Activated CD8-positive, alpha-beta memory T cell treated with anti-CD3 and anti-CD28 coated beads, Interleukin-2, amount 10 ng/mL, durations not matched to agents 7 days and 5 days (primary cell): ENCODE measurements around the gene DDX49. TPM values are rescaled to one million over a fixed set of nuclear protein-coding genes. Genes with fewer than 3 reads are reported as not detected.
"Not testable (repeated sequence)": the region's sequence is repeated elsewhere in the genome, so short reads cannot be mapped to it uniquely, and the experiment has no call there.

ENCODE experiments used
- ATAC-seq: fragments of 150-1000 bp; cut with Tn5 transposase; one replicate; pipeline ENCODE4 v1.10.0; 2021; ENCODE audit warnings: moderate library complexity
- CTCF ChIA-PET: fragments of 350-600 bp; sonication (Branson Sonifier 250); formaldehyde crosslinking; loops from one replicate; lab custom pipeline; 2021; ENCODE audit warnings: antibody characterized with exemption; lab: Charles Lee
- DNase-seq: peaks from one replicate; pipeline ENCODE4 v3.0.0-alpha.2; 2020
- H3K27ac Mint-ChIP-seq: one replicate; pipeline ENCODE4 v1.8.0; 2021; ENCODE audit warnings: mild to moderate bottlenecking, mixed read lengths
- H3K27me3 Mint-ChIP-seq: one replicate; pipeline ENCODE4 v1.8.0; 2021; ENCODE audit warnings: mixed read lengths
- H3K36me3 Mint-ChIP-seq: one replicate; pipeline ENCODE4 v1.8.0; 2021; ENCODE audit warnings: mild to moderate bottlenecking, mixed read lengths
- H3K4me1 Mint-ChIP-seq: one replicate; pipeline ENCODE4 v1.8.0; 2021; ENCODE audit warnings: mixed read lengths
- H3K4me3 Mint-ChIP-seq: one replicate; pipeline ENCODE4 v1.8.0; 2021; ENCODE audit warnings: mild to moderate bottlenecking, moderate library complexity, mixed read lengths
- H3K9me3 Mint-ChIP-seq: one replicate; pipeline ENCODE4 v1.8.0; 2022; ENCODE audit warnings: low read depth, mixed read lengths
- total RNA-seq, 2 experiments: library from RNA; stranded (reverse); gene quantifications; one replicate each; pipeline ENCODE4 v1.2.3, GENCODE V29; 2021

The DDX49 gene
- total RNA-seq, 2 experiments from 2014 or later, result 48.2 to 56.4 TPM

DNA sequence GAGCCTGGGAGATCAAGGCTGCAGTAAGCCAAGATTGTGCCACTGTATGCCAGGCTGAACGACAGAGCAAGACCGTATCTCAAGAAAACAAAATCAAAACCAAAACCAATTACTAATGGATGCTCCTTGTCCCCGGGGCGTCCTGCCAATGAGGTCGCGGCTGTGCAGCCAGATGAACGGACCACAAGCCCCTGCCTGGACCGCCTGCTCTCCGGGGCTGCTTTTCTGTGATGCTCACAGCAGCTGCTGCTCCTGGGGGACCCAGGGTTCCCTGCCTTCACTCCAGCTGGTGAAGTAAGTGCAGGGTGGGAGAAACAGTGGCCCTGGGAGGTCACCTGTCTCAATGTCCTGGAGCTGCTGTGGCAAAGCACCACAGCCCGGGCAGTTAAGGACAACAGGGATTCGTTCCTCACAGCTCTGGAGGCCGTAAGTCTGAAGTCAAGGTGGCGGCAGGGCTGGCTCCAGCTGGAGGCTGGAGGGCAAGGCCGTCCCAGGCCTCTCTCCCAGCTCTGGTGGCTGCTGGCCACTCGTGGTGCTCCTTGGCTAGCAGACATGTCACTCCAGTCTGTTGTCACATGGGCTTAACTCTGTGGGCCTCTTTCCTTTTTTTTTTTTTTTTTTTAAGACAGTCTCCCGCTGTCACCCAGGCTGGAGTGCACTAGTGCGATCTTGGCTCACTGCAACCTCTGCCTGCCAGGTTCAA lies 10.4 kb upstream of the DDX49 start:
- peaks cover 7% of the 10 kb centered on the region for H3K36me3 Mint-ChIP-seq

DNA sequence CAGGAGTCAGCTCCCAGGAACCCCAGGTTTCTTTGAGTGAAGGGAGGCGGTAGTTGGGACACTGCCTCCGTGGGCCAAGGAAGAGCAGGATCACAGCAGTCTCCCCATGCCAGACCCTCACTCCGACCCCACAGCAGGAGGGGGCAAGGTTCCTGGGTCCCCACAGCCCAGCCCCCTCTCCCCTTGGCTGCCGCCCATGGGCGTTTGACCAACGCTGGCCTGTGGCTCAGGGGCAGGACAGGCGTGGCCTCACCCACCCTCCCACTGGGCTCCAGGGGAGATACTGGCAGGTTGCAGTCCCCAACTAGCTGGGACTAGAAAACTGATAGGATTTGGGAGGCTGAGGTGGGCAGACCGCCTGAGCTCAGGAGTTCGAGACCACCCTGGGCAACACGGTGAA lies 9.5 kb upstream of the DDX49 start:
- DNase-seq (no peak), ATAC-seq (no peak)
- peaks cover 7% of the 10 kb centered on the region for H3K36me3 Mint-ChIP-seq
- no peak overlapping the region for H3K27ac Mint-ChIP-seq
- peaks cover 1% of the 10 kb centered on the region for H3K4me1 Mint-ChIP-seq
- H3K27me3 Mint-ChIP-seq, result no peaks in the 10 kb centered on the region
- H3K9me3 Mint-ChIP-seq, result no peaks in the 10 kb centered on the region
- CTCF ChIA-PET, result no interaction called here
- no peak overlapping the region for H3K4me3 Mint-ChIP-seq

More for the DNA sequence above, 10.4 kb upstream of the DDX49 start:
- H3K4me3 Mint-ChIP-seq, result no peak overlapping the region
- H3K27ac Mint-ChIP-seq, result no peak overlapping the region
- ATAC-seq (no peak), DNase-seq (no peak)
- no peaks in the 10 kb centered on the region for H3K9me3 Mint-ChIP-seq
- CTCF ChIA-PET, result no interaction called here
- H3K27me3 Mint-ChIP-seq, result no peaks in the 10 kb centered on the region
- no peaks in the 10 kb centered on the region for H3K4me1 Mint-ChIP-seq

GRCh38 chr19:18910801-18911436 lies 8.6 kb upstream of the DDX49 start:
- no peak for ATAC-seq
- no peak overlapping the region for H3K27ac Mint-ChIP-seq
- H3K36me3 Mint-ChIP-seq, result peaks cover 11% of the 10 kb centered on the region
- no peak overlapping the region for H3K4me3 Mint-ChIP-seq
- H3K27me3 Mint-ChIP-seq, result no peaks in the 10 kb centered on the region
- CTCF ChIA-PET, result no interaction called here
- no peaks in the 10 kb centered on the region for H3K9me3 Mint-ChIP-seq
- H3K4me1 Mint-ChIP-seq, result peaks cover 9% of the 10 kb centered on the region
- no peak for DNase-seq

DNA sequence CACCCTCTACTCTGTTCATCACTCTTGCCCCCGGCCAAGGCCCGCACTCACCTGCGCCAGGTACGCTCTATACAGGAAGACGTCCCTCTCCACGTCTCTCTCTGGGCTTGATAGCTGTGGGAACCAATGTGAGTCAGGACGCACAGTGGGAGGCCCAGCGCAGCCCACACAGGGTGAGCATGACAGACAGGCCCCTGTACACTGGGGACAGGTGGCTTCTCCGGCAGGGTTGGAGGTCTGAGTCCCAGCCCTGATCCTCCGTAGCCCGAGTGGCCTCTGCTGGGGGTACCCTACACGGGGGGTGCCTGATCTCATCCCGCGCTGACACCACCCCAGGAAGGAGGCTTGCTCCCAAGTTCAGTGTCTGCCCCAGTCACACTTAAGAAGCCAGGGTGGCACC lies 6.6 kb upstream of the DDX49 start:
- no peak for DNase-seq
- Mint-ChIP-seq H3K4me1 (peaks cover 19% of the 10 kb centered on the region), H3K27me3 (no peaks in the 10 kb centered on the region), H3K36me3 (peaks cover 16% of the 10 kb centered on the region), H3K27ac (peak overlapping the region; percentile 33), H3K9me3 (no peaks in the 10 kb centered on the region), H3K4me3 (no peak overlapping the region)
- ATAC-seq, result no peak
- CTCF ChIA-PET, result no interaction called here

- CTCF ChIA-PET, result no interaction called here
- no peak overlapping the region for H3K4me3 Mint-ChIP-seq
- H3K4me1 Mint-ChIP-seq, result peaks cover 23% of the 10 kb centered on the region
- H3K27ac Mint-ChIP-seq, result no peak overlapping the region
- H3K27me3 Mint-ChIP-seq, result no peaks in the 10 kb centered on the region
- DNase-seq (no peak), ATAC-seq (no peak)
- H3K9me3 Mint-ChIP-seq, result no peaks in the 10 kb centered on the region
- peaks cover 16% of the 10 kb centered on the region for H3K36me3 Mint-ChIP-seq
Observed at GRCh38 chr19:18913466-18913865, 6.0 kb upstream of the DDX49 start.

DNA sequence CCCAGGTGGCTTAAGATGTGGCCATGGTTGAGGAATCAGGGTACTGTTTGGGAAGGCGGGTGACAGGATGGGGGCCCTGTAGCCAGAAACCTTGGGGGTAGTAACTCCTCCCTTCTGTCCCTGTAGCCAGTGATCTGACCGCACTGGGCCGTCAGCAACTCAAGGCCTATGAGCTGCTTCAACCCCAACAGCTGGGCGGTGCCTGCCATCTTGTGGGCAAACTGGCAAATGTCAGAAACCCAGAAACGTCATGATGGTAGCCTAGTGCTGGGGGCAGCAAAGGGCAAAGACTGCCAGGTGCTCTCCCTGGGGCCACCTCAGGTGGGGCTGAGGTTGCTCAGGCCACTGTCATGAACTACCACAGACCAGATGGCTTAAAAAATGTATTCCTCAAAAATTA lies 3.9 kb upstream of the DDX49 start:
- DNase-seq (peak; percentile 62), ATAC-seq (no peak)
- peaks cover 16% of the 10 kb centered on the region for H3K36me3 Mint-ChIP-seq
- H3K9me3 Mint-ChIP-seq, result no peaks in the 10 kb centered on the region
- H3K4me1 Mint-ChIP-seq, result peaks cover 37% of the 10 kb centered on the region
- CTCF ChIA-PET, result no interaction called here
- no peak overlapping the region for H3K4me3 Mint-ChIP-seq
- no peaks in the 10 kb centered on the region for H3K27me3 Mint-ChIP-seq
- no peak overlapping the region for H3K27ac Mint-ChIP-seq

DNA sequence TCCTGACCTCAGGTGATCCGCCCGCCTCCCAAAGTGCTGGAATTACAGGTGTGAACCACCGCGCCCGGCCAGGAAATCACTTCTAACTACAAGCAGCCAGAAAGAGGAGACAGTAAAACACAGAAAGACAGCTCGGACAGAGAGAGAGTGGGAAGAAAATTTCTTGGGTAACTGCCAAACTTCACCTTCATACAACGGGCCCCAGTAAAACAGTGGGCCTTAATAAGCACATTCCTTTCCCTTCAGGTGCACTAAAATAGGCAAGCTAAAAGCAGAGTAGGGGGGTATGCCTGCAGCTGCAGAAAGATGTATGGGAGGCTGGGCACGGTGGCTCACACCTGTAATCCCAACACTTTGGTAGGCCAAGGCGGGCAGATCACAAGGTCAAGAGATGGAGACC lies 1.9 kb upstream of the DDX49 start:
- not testable (repeated sequence) for DNase-seq, H3K27me3 Mint-ChIP-seq, ATAC-seq, H3K9me3 Mint-ChIP-seq
- Mint-ChIP-seq H3K4me1 (peaks cover 42% of the 10 kb centered on the region), H3K36me3 (peaks cover 22% of the 10 kb centered on the region), H3K27ac (peak overlapping the region; percentile 69), H3K4me3 (peak overlapping the region; percentile 94)
- CTCF ChIA-PET, result interaction anchor here (0.7 kb wide), 1 partner anchor 77 kb away, joined by 3 read pairs; no protein-coding TSS in a partner anchor

DNA sequence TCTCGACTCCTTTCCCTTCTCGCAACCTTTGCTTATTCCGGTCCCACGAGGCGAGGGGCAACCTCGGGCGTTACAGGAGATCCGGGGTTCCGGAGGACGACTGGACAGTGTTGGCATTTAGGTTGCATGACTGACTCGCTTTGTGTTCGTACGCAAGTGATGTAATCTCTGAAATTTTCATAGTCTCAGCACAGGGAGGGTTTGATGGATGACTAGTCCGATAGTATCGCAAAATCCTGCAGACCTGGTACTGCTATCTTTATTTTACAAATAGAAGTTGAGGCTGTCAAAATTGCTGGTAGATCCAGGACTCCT lies 342 bp downstream of the DDX49 start:
- Mint-ChIP-seq H3K27me3 (no peaks in the 10 kb centered on the region), H3K9me3 (no peaks in the 10 kb centered on the region), H3K36me3 (peaks cover 23% of the 10 kb centered on the region), H3K4me1 (peaks cover 42% of the 10 kb centered on the region), H3K27ac (peak overlapping the region; percentile 91), H3K4me3 (peak overlapping the region; percentile 94)
- CTCF ChIA-PET, result interaction anchor here (1.0 to 1.9 kb wide), 9 partner anchors 9 to 715 kb away, joined by 3 to 7 read pairs (median 4); partner anchors contain the start of genes REX1BD, UBA52 and UPF1
- DNase-seq, result no peak
- ATAC-seq, result no peak

GRCh38 chr19:18920400-18920799 lies 885 bp downstream of the DDX49 start:
- H3K9me3 Mint-ChIP-seq, result no peaks in the 10 kb centered on the region
- DNase-seq (no peak), ATAC-seq (no peak)
- H3K27me3 Mint-ChIP-seq, result no peaks in the 10 kb centered on the region
- peaks cover 38% of the 10 kb centered on the region for H3K4me1 Mint-ChIP-seq
- CTCF ChIA-PET, result interaction anchor here (1.9 kb wide), 1 partner anchor 326 kb away, joined by 4 read pairs; no protein-coding TSS in a partner anchor
- peak overlapping the region; percentile 91 for H3K27ac Mint-ChIP-seq
- H3K4me3 Mint-ChIP-seq, result peak overlapping the region; percentile 94
- H3K36me3 Mint-ChIP-seq, result peaks cover 25% of the 10 kb centered on the region

DNA sequence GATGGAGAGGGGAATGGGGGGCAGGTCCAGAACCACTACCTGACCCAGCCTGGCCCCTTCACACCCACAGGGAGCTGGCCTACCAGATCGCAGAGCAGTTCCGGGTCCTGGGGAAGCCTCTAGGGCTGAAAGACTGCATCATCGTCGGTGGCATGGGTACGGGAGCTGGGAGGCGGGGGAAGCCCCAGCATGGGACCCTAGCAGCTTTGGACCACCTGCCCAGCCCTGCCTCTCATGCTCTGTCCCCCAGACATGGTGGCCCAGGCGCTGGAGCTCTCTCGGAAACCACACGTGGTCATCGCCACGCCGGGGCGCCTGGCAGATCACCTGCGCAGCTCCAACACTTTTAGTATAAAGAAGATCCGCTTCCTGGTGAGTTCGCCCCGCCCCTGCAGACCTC lies 2.1 kb downstream of the DDX49 start:
- no peak for DNase-seq
- Mint-ChIP-seq H3K4me3 (peak overlapping the region; percentile 94), H3K4me1 (peaks cover 33% of the 10 kb centered on the region), H3K36me3 (peaks cover 29% of the 10 kb centered on the region), H3K9me3 (no peaks in the 10 kb centered on the region), H3K27ac (no peak overlapping the region), H3K27me3 (no peaks in the 10 kb centered on the region)
- ATAC-seq, result no peak
- CTCF ChIA-PET, result no interaction called here

- ATAC-seq (no peak), DNase-seq (no peak)
- Mint-ChIP-seq H3K36me3 (peaks cover 27% of the 10 kb centered on the region), H3K27me3 (no peaks in the 10 kb centered on the region), H3K4me1 (peaks cover 28% of the 10 kb centered on the region), H3K27ac (no peak overlapping the region), H3K4me3 (no peak overlapping the region), H3K9me3 (no peaks in the 10 kb centered on the region)
- CTCF ChIA-PET, result no interaction called here
Observed at GRCh38 chr19:18922228-18922985, 2.9 kb downstream of the DDX49 start.

DNA sequence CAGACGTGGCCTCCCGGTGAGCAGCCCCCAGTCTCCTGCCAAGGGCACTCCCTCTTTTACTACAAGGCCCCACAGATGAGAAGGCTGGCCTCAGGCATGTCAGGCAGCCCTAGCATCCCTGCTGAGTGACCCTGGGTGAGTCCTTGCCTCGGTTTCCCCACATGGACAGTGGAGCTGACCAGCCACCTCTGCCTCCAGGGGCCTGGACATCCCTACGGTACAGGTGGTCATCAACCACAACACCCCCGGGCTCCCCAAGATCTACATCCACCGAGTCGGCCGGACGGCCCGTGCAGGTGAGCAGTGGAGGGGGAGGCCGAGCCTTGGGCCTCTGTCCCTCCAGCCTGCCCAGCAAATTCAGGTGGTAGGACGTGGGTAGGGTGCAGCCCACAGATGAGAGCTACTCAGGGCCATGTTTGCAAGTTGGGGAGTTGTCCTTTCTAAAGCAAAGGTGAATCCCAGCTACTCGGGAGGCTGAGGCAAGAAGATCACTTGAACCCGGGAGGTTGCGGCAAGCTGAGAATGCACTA lies 5.2 kb downstream of the DDX49 start:
- Mint-ChIP-seq H3K27me3 (no peaks in the 10 kb centered on the region), H3K36me3 (peaks cover 27% of the 10 kb centered on the region), H3K27ac (no peak overlapping the region), H3K9me3 (no peaks in the 10 kb centered on the region), H3K4me1 (peaks cover 13% of the 10 kb centered on the region), H3K4me3 (no peak overlapping the region)
- no peak for ATAC-seq
- CTCF ChIA-PET, result no interaction called here
- no peak for DNase-seq

GRCh38 chr19:18928018-18928805 lies 8.7 kb downstream of the DDX49 start:
- Mint-ChIP-seq H3K4me1 (peaks cover 5% of the 10 kb centered on the region), H3K27ac (no peak overlapping the region), H3K36me3 (peaks cover 19% of the 10 kb centered on the region), H3K4me3 (no peak overlapping the region), H3K9me3 (no peaks in the 10 kb centered on the region), H3K27me3 (peaks cover 2% of the 10 kb centered on the region)
- CTCF ChIA-PET, result interaction anchor here (1.0 kb wide), 1 partner anchor 9 kb away, joined by 3 read pairs; the partner anchor contains the start of genes COPE and DDX49
- ATAC-seq (no peak), DNase-seq (no peak)
